Measurements from ENCODE around the gene ARHGAP15.

Gene ARHGAP15

DNA sequence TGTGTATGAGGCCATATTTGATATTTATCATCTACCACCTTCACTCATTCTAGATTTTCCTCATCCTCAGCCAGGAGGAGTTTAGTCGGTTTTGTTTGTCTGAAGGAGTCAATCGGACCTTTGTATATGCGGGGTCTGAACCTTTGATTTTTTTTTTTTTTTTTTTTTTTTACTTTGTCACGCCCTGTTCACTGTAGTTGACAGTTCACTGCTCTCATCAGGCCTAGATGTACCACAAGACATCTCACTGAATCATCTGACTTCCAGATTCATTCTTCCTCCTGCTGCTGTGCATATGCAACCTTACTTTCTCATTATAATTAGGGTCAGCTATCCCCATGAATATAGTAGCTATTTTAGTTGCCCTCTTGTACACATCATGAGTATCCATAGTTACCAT, 133.2 kb downstream of the ARHGAP15 start:
- DNase-seq (ENCODE audit: low spot score), result no peak

DNA sequence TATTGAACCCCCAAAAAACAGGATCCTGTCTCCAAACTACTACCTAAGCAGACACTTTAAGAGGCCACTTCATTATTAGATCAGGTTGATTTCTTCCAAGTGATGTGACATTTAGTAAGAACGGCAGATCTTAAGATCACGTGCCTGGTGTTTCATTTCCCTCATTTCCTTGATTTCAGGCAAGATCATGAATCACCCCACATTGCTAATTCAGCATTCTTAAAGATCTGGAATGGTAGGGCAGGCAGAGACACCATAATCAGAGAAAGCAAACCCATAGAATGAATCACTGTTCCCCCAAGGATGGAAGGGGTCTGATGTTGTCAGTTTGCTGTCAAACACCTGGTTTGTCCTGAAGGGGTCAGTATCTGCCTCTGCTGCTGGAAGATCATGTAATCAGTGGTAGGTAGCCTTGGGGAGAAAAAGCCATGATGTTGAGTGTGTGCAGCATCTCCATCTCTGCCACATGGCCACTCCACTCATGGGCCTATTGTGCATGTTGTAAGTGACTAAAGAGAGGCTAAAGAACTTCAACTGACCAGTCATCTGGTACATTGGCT, 133.9 kb downstream of the ARHGAP15 start:
- DNase-seq (ENCODE audit: low spot score), result no peak

DNA sequence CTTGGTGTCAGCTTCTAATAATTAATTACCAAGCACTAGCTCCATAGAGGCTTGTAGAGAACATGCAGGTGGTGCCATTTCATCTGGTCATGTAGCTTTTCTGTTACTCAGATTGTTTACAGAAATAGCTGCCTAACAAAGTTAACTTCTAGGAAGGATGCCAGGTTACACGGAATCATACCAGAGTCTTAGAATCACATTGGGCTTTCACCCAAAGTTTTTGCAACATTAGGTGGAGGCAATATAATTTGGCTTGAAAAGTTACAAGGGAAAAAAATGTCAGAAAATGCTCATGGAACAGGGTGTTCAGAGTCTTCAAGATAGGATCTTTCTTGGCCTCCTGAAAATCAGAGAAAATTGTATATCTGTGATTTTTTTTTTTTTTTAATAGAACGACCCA, 135.6 kb downstream of the ARHGAP15 start:
- DNase-seq (ENCODE audit: low spot score), result peak; percentile 0

GRCh38 chr2:143279672-143280071, 150.5 kb downstream of the ARHGAP15 start:
- DNase-seq (ENCODE audit: low spot score), result no peak

- DNase-seq (ENCODE audit: low spot score), result no peak
Measured at GRCh38 chr2:143280097-143280757, 151.0 kb downstream of the ARHGAP15 start.

GRCh38 chr2:143282684-143283083, 153.5 kb downstream of the ARHGAP15 start:
- DNase-seq (ENCODE audit: low spot score), result no peak

GRCh38 chr2:143284087-143284675, 155.0 kb downstream of the ARHGAP15 start:
- DNase-seq (ENCODE audit: low spot score), result peak; percentile 2

DNA sequence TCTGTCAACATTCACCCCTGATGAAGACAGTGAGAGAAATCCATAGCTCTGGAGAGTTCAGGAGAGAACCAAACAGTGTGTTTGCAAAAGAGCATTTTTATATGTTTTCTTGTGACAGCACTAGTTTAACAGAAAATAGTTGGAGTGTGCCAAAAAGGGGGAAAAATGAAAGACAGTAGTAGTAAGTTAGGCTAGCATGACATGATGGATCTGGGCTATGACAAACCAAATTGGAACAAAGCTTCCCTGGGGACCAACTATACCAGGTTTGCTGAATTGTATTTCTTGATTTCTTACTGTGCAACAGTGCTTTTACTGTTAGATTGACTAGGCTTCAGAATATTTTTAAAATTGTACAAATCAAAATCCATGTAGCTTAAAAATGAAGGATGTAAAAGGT, 159.8 kb downstream of the ARHGAP15 start:
- no peak for DNase-seq (ENCODE audit: low spot score)

DNA sequence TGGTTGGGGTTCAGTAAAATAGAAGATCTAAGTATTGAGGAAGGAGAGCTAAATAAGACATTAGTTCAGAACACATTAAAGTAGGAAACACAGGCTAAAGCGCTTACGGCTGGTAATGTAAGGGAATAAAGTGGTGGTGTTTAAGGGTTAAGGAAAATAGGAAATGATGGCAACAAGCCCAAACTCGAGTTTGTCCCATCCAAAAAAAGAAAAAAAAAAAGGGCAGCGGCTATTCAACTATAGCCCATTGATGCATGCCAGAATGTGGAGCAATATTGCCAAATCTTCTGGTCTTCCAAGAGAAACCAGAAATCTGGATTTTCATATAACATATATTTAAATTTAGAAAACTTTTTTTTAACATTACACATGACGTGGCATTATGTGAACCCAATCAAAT, 161.0 kb downstream of the ARHGAP15 start:
- no peak for DNase-seq (ENCODE audit: low spot score)

DNA sequence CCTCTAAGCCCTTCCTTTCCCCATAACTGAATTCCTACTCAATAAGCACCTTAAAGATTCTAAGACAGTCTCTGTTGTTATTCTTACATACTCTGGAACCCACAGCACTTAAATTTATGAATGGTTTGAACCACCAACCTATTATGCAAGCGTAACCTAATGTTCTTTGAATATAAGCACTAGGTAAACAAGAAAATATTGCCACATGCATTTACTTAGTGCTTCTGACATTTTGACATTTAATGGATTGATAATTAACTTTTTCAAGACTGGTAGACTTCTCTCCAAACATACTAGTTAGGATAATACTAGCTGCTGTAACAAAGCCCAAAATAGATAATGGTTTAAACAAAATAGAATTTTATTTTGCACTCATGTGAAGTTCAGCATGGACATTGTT, 164.8 kb downstream of the ARHGAP15 start:
- no peak for DNase-seq (ENCODE audit: low spot score)

- no peak for DNase-seq (ENCODE audit: low spot score)
Measured at GRCh38 chr2:143296089-143296488, 166.9 kb downstream of the ARHGAP15 start.

GRCh38 chr2:143297182-143297581, 168.0 kb downstream of the ARHGAP15 start:
- DNase-seq (ENCODE audit: low spot score), result no peak

DNA sequence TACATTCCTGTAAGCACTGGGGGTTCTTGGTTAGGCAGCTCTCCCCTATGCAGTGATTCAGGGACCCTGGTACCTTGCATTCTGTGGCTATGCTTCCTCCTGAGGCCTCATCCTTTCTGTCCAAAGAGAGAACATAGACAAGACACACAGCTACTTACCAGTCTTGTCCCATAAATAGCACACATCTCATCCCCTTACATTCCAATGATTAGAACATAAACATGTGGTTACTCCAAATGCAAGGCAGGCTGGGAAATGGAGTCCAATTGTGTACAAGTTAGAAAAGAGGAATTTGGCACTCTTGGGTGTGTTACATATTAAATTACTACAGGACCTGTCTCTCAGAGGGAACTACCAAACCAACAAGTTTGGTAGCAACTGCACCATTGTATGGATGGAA, 171.3 kb downstream of the ARHGAP15 start:
- peak; percentile 0 for DNase-seq (ENCODE audit: low spot score)

- DNase-seq (ENCODE audit: low spot score), result no peak
Measured at GRCh38 chr2:143311426-143311825, 182.2 kb downstream of the ARHGAP15 start.

DNA sequence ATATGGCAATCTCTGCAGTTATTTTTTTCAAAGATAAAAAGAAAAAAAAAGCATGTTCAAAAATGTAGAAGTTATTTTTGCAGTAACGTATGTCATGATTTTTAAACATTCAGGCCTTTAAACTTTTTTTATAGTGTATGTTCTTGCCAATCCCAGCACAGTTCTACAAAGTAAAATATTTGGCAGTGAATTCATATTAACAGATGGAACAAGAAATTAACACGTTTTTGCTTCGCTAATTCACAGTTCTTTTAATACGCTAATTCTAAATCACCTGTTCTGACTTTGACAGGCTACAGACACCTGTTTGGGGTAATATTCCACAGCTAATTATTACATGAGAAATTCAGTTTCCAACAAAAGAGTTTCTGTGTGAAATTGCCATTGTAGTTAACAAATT, 183.2 kb downstream of the ARHGAP15 start:
- no peak for DNase-seq (ENCODE audit: low spot score)

DNA sequence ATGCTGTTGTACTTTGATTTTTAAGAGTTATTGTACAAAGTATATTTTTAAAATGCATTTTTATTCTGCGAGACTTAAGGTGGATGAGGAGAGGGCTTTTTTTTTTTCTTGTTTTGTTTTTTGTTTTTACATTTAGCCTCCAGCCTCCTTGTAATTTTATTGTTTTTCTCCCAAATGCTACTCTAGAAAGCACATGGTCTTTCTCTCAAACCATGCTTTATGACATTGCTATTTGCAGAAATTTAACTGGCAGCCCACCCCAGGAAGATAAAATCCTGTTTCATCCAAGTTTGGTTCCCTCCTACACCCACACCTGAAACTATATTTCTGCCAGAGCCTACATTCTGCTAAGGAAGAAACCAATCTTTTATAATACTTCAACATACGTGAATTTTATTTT, 184.6 kb downstream of the ARHGAP15 start:
- no peak for DNase-seq (ENCODE audit: low spot score)

DNA sequence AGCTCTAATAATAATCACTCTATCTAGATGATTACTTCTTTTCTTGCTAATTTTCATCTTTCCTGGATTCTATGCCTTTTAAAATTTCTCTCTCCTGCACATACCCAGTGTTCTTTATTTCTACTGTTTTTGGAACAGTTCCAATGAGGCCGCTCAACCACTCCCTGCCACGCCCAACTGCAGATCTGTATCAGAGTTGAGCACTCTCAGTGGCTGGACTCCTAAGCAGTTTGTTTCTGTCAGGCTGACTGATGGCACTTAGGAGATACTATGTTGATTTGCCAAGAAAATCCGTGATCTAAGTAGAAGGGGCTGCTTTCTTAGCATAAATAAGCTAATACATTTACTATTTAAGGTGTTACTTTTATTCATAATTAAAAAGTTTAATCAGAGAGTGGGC, 192.8 kb downstream of the ARHGAP15 start:
- DNase-seq (ENCODE audit: low spot score), result no peak

GRCh38 chr2:143329288-143329687, 200.1 kb downstream of the ARHGAP15 start:
- no peak for DNase-seq (ENCODE audit: low spot score)

GRCh38 chr2:143333168-143333791, 204.1 kb downstream of the ARHGAP15 start:
- DNase-seq (ENCODE audit: low spot score), result no peak

DNA sequence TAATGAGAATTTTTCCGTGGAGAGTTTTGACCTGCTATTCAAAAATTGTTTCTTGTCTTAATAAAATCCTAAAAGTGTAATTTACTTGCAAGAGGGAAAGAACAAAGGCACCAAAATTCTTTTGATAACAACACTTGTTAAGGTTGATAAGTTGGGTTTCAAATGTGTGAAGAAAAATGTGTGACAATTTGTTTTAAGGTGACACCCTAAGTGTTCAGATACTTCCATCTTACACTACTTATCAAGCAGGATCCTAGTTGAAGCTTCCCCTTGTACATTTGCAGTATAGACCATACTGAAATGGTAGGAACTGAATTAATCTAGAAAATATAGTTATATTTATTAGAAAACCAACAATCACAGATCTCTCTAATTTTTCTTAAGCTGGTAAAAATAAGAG, 204.6 kb downstream of the ARHGAP15 start:
- DNase-seq (ENCODE audit: low spot score), result no peak

GRCh38 chr2:143334837-143335236, 205.6 kb downstream of the ARHGAP15 start:
- peak; percentile 1 for DNase-seq (ENCODE audit: low spot score)

- DNase-seq (ENCODE audit: low spot score), result no peak
Measured at GRCh38 chr2:143336719-143337210, 207.5 kb downstream of the ARHGAP15 start.

GRCh38 chr2:143341478-143341877, 212.3 kb downstream of the ARHGAP15 start:
- DNase-seq (ENCODE audit: low spot score), result no peak

All from hepatic stellate cell (primary cell).